A673 (cell line): ENCODE data around the gene GANC.
"Not testable (repeated sequence)": the region's sequence is repeated elsewhere in the genome, so short reads cannot be mapped to it uniquely, and the experiment has no call there.

ENCODE experiments used
- EZH2 ChIP-seq: fragments of 200-600 bp; sonication (generic); IDR thresholded peaks from 2 replicates; pipeline ENCODE4 v1.6.1; 2017; ENCODE audit warnings: borderline replicate concordance, low read depth, mild to moderate bottlenecking, mixed read lengths, antibody characterized with exemption, low read length; ENCODE audit not compliant: poor library complexity, severe bottlenecking
- TF ChIP-seq, protein P1 (sequence below): fragments of 300-800, 200-600 bp; sonication (generic); conservative IDR thresholded peaks from 2 replicates; pipeline ENCODE4 v1.5.1; 2017; ENCODE audit warnings: low read depth, mild to moderate bottlenecking, antibody characterized with exemption, low read length, moderate library complexity, mixed read lengths

DNA sequence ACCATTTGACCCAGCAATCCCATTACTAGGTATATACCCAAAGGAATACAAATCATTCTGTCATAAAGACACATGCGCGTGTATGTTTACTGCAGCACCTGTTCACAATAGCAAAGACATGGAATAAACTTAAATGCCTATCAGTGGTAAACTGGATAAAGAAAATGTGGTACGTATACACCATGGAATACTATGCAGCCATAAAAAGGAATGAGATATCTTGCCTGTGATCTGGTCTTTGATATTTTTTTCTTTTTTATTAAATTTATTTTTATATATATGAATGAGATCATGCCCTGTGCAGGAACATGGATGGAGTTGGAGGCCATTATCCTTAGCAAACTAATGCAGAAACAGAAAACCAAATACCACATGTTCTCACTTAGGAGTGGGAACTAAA, 64.1 kb downstream of the GANC start:
- TF ChIP-seq EZH2, result not testable (repeated sequence)
- TF ChIP-seq, protein P1, sequence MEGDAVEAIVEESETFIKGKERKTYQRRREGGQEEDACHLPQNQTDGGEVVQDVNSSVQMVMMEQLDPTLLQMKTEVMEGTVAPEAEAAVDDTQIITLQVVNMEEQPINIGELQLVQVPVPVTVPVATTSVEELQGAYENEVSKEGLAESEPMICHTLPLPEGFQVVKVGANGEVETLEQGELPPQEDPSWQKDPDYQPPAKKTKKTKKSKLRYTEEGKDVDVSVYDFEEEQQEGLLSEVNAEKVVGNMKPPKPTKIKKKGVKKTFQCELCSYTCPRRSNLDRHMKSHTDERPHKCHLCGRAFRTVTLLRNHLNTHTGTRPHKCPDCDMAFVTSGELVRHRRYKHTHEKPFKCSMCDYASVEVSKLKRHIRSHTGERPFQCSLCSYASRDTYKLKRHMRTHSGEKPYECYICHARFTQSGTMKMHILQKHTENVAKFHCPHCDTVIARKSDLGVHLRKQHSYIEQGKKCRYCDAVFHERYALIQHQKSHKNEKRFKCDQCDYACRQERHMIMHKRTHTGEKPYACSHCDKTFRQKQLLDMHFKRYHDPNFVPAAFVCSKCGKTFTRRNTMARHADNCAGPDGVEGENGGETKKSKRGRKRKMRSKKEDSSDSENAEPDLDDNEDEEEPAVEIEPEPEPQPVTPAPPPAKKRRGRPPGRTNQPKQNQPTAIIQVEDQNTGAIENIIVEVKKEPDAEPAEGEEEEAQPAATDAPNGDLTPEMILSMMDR, result not testable (repeated sequence)
